Osteocyte (in vitro differentiated cells): ENCODE data around the gene TNS1. TPM values are rescaled to one million over a fixed set of nuclear protein-coding genes. Genes with fewer than 3 reads are reported as not detected.

Experiments
- DNase-seq: peaks from one replicate; pipeline ENCODE4 v3.0.0; 2021; ENCODE audit warnings: mixed read lengths; ENCODE audit not compliant: unreplicated experiment; ENCODE audit errors: extremely low spot score
- H3K27ac Mint-ChIP-seq: one replicate; pipeline ENCODE4 v1.8.0; 2021; ENCODE audit warnings: mild to moderate bottlenecking, mixed read lengths; ENCODE audit not compliant: unreplicated experiment
- H3K27me3 Mint-ChIP-seq: one replicate; pipeline ENCODE4 v1.8.0; 2021; ENCODE audit warnings: mixed read lengths; ENCODE audit not compliant: unreplicated experiment
- H3K36me3 Mint-ChIP-seq: one replicate; pipeline ENCODE4 v1.8.0; 2021; ENCODE audit warnings: mixed read lengths; ENCODE audit not compliant: unreplicated experiment
- H3K4me1 Mint-ChIP-seq: one replicate; pipeline ENCODE4 v1.8.0; 2021; ENCODE audit warnings: mixed read lengths; ENCODE audit not compliant: unreplicated experiment
- H3K4me3 Mint-ChIP-seq: one replicate; pipeline ENCODE4 v1.8.0; 2021; ENCODE audit warnings: mild to moderate bottlenecking, moderate library complexity, mixed read lengths; ENCODE audit not compliant: unreplicated experiment
- H3K9me3 Mint-ChIP-seq: one replicate; pipeline ENCODE4 v1.8.0; 2021; ENCODE audit warnings: mixed read lengths; ENCODE audit not compliant: unreplicated experiment
- total RNA-seq: library from RNA; stranded (reverse); gene quantifications from 2 replicates; pipeline ENCODE4 v1.2.1, GENCODE V29; 2021
- TF ChIP-seq, protein P1 (sequence below): fragments of 200-600 bp; sonication (generic); IDR thresholded peaks from 2 replicates; pipeline ENCODE4 v1.5.0; 2021; ENCODE audit warnings: antibody characterized with exemption, mild to moderate bottlenecking, moderate library complexity

TNS1 gene
- total RNA-seq, 1 donor from 2014 or later, result 80.8 TPM

DNA sequence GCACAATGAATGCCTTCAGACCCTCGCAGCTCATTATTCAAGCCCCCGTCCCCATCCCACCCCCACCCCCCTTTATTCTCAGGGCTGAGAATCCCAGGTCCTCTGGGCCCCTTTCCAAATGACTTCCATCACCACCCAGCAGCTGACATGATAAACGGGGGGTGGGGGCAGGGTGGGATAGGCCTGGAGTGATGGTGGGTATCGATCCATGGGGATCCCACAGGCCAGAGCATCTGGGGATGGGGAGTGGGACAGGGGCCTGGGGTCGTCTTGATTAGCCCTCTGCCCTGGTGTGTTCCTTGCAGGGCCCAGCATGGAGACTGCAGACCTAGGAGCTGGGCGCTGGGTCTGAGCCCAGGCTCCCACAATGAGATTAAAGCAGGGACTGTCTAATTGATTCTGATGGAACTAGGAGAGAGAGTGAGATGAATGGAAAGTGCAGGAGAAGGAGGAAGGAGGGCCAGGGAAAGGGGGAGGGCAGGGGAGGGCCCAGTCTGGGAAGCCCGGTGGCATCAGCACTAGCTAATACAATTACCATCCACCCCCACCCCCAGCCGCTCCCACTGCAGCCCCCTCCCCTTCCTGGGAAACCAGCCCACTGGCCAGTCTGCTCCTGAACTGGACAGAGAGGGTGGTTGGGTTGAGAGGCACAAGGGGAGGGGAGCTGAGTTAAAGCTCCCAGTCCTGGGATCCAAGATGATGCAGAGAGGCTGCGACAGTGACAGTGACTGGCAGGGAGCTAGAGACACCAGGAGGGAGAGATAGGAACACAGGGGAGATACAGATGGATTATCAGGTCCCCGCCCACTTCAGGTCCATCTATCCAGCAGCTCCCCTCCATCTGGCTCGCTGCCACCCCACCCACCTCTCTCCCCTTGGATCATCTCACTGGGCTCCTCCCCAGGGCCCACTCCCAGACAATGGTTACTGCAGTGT lies 13.1 kb upstream of the TNS1 start:
- TF ChIP-seq, protein P1, sequence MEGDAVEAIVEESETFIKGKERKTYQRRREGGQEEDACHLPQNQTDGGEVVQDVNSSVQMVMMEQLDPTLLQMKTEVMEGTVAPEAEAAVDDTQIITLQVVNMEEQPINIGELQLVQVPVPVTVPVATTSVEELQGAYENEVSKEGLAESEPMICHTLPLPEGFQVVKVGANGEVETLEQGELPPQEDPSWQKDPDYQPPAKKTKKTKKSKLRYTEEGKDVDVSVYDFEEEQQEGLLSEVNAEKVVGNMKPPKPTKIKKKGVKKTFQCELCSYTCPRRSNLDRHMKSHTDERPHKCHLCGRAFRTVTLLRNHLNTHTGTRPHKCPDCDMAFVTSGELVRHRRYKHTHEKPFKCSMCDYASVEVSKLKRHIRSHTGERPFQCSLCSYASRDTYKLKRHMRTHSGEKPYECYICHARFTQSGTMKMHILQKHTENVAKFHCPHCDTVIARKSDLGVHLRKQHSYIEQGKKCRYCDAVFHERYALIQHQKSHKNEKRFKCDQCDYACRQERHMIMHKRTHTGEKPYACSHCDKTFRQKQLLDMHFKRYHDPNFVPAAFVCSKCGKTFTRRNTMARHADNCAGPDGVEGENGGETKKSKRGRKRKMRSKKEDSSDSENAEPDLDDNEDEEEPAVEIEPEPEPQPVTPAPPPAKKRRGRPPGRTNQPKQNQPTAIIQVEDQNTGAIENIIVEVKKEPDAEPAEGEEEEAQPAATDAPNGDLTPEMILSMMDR, result no peak
- no peaks in the 10 kb centered on the region for H3K36me3 Mint-ChIP-seq
- H3K9me3 Mint-ChIP-seq, result no peaks in the 10 kb centered on the region
- no peaks in the 10 kb centered on the region for H3K27me3 Mint-ChIP-seq
- H3K27ac Mint-ChIP-seq, result no peak overlapping the region
- DNase-seq, result no peak
- peaks cover 43% of the 10 kb centered on the region for H3K4me1 Mint-ChIP-seq
- H3K4me3 Mint-ChIP-seq, result no peak overlapping the region

DNA sequence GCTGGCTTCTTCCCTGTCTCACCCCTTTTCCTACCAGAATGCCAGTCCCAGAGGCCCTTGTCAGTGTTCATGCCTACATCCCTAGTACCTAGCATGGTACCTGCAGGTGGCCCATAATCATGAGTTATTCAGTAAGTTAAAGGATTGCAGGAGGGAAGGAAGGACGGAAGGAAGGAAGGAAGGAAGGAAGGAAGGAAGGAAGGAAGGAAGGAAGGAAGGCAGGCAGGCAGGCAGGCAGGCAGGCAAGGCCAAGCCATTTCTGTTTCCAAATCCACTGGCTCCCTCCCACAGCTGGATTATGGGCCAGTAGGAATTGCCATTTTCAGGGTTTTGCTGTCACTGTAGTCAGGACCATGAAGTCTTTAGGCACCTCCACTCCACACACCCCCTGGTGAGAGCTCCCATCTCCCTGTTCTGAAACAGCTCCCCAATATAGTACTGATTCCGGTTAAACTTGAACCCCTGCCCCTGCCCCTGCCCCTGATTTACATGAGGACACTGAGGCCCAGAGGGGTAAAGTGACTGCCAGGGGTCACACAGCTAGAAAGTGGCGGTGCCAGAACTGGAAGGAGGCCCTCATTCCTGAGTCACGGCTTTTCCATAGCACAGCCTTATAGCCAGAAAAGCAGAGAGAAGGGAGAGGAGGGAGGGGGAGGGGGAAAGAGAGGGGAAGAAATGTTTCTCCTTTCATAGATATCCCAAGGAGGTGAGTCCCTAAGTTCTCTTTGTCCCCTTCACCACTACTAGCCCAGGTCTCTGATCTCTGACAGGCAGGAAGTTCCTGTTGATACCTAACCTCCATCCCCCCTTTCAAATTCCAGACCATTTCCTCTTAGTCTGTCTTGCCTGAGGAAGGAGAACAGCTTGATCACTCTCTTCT lies 12.2 kb upstream of the TNS1 start:
- Mint-ChIP-seq H3K9me3 (no peaks in the 10 kb centered on the region), H3K4me1 (peaks cover 43% of the 10 kb centered on the region), H3K27ac (no peak overlapping the region), H3K36me3 (no peaks in the 10 kb centered on the region), H3K27me3 (no peaks in the 10 kb centered on the region), H3K4me3 (no peak overlapping the region)
- DNase-seq, result no peak
- TF ChIP-seq, protein P1, result no peak

DNA sequence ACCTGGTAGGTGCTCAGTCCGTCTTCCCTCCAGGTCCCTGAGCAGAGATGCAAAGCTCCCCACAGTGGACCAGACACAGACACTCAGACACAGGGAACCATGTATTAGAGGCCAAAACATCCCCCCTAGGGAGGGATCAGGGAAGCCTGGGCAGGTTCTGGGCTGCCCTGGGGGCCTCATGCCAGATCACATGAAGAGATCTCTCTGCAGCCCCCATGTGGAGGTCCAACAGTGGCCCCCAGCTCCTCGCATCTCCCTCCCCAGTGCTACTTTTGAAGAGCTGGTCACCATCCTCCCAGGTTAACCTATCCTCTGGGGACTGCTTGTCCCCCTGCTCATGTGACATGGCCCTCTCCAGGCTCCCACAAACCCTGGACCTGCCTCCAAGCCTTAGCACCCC lies 10.5 kb upstream of the TNS1 start:
- no peak overlapping the region for H3K4me3 Mint-ChIP-seq
- DNase-seq, result no peak
- no peak overlapping the region for H3K27ac Mint-ChIP-seq
- no peaks in the 10 kb centered on the region for H3K27me3 Mint-ChIP-seq
- TF ChIP-seq, protein P1, result no peak
- H3K4me1 Mint-ChIP-seq, result peaks cover 51% of the 10 kb centered on the region
- no peaks in the 10 kb centered on the region for H3K36me3 Mint-ChIP-seq
- H3K9me3 Mint-ChIP-seq, result no peaks in the 10 kb centered on the region

DNA sequence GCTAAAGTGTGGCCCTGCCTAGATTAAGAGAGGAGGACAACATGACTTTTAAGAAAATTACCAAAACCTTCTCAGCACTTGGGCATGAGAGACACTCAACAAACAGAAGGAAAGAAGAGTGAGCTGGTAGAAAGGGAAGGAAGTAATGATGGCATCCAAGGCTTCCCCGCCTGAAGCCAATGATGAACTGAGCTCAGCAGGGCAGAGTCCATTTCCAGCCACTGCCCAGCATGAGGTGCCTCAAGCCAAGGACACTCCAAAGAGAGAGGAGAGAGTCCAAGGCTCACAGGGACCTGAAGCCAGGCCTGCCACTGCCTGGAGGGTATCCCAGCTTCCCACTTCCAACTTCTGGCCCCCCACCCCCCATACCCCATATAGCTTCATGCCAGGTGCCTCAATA lies 9.5 kb upstream of the TNS1 start:
- H3K4me3 Mint-ChIP-seq, result no peak overlapping the region
- no peaks in the 10 kb centered on the region for H3K9me3 Mint-ChIP-seq
- H3K27me3 Mint-ChIP-seq, result no peaks in the 10 kb centered on the region
- no peaks in the 10 kb centered on the region for H3K36me3 Mint-ChIP-seq
- TF ChIP-seq, protein P1, result no peak
- peaks cover 44% of the 10 kb centered on the region for H3K4me1 Mint-ChIP-seq
- H3K27ac Mint-ChIP-seq, result no peak overlapping the region
- DNase-seq, result no peak

DNA sequence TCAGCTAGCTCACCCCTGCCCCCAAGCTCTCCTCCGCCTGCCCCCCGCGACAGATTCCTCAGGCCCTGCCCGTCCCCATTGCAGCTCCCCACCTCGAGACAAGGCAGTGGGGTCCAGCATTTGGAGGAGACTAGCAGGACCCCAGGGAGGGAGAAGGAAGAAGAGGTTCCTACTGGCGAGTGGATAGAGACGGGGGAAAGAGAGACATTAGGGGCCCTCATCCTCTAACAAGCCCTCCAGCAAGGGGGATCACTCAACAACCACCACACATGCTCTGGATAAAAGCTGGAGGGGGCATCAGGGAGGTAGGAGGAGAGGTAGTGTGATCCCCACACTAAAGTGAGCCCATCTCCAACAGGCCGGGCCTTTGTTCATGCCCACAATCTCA lies 8.9 kb upstream of the TNS1 start:
- TF ChIP-seq, protein P1, result no peak
- peaks cover 40% of the 10 kb centered on the region for H3K4me1 Mint-ChIP-seq
- no peak for DNase-seq
- H3K36me3 Mint-ChIP-seq, result no peaks in the 10 kb centered on the region
- no peak overlapping the region for H3K27ac Mint-ChIP-seq
- H3K4me3 Mint-ChIP-seq, result no peak overlapping the region
- no peaks in the 10 kb centered on the region for H3K9me3 Mint-ChIP-seq
- no peaks in the 10 kb centered on the region for H3K27me3 Mint-ChIP-seq
